HG03520 (cell line): Measurements from ENCODE around the gene COA3.

ENCODE experiments used
- ATAC-seq: cut with Tn5 transposase; IDR thresholded peaks from one replicate; pipeline ENCODE4 v1.9.1; 2021; ENCODE audit warnings: mild to moderate bottlenecking, moderate library complexity; ENCODE audit not compliant: unreplicated experiment

COA3 gene, protein sequence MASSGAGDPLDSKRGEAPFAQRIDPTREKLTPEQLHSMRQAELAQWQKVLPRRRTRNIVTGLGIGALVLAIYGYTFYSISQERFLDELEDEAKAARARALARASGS

DNA sequence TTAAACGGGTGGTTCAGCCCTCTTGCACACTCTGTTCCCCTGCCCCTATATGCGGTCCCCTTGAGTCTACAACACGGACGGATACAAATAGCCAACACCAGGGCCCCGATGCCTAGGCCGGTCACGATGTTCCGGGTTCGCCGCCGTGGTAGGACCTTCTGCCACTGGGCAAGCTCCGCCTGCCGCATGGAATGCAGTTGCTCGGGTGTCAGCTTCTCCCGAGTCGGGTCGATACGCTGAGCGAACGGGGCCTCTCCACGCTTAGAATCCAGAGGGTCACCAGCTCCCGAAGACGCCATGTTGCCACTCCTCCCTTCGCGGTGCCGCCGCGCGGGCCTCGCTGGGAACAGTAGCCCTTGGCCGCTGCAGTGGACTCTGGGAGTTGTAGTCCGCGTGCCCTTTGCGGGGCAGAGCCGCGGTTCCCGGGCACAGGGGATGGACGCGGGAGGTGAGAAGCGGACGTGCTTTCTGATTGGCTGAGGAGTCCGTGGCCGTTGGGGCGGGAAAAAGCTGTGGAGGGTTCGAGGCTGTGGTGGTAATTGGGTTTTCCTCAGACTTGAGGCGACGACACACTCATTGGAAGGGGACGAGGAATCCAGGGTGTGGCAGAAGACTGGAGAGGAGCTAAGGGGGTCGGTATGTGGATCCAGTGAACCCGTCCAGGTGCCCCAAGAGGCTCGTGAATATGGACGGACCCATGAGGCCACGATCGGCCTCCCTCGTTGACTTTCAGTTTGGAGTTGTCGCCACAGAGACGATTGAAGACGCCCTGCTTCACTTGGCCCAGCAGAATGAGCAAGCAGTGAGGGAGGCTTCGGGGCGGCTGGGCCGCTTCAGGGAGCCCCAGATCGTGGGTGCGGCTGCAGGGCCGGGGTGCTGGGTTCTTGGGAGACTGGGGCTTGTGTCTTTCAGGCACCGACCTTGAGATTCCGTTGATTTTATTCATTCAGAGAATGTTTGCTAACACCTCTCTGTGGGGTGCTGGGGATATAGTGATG lies at the start of gene COA3, which contains the start of gene CNTD1:
Gene COA3, minus strand, starts transcription at position 322 of the 998 bp plus-strand sequence. Its CDS starts 23 bp downstream, at position 299.
Gene CNTD1, plus strand, starts transcription at position 479 of the 998 bp plus-strand sequence. Its CDS starts 207 bp downstream, at position 686.
- ATAC-seq: no peak

DNA sequence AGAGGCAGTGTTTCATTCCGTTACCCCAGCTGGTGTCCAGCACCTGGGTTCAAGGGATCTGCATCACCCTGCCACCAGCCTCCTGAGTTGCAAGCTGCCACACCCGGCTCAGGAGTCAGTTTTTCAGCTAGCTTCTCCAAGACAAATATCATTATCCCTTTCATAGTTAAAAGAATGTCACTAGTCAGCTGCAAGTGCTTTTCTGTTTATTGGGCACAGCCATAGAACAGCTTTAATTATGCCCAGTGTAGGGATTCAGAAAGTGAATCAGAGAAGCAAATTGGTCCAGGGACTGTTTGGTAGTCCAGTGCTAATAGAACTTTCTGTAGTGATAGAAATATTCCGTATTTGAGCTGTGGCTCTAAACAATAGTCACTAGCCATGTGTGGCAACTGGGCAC lies 49.6 kb upstream of the COA3 start:
- no peak for ATAC-seq

DNA sequence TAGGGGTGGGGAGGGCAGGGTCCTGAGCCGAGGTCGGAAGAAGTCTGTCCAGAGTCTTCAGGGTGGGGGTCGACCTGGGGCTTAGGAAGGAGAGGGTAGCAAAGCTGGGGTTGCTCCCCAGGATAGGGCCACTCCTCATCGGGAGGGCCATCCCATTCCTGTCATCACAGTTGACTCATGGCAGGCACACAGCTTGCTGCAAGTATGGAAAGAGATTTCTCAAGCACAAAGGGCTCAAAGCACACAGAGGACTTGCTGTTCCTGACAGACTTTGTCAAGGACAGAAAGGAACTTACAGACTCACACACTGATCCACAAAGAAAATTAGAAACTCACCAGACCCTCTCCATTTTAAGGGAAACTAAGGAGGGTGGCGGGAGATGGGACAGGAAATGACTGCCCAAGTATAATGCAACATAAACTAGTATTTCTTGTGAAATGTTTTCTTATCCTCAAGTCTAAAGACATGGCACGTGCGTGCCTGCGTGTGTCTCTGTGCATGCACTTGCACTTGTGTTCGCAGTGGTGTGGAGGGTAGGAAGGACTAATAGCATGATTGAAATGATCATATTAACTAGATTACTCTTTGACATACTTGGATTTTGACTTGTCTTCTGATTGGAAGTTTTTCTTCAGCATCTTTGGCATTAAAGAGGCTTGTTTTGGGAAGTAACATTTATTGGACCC lies 48.2 kb upstream of the COA3 start:
- ATAC-seq: no peak

DNA sequence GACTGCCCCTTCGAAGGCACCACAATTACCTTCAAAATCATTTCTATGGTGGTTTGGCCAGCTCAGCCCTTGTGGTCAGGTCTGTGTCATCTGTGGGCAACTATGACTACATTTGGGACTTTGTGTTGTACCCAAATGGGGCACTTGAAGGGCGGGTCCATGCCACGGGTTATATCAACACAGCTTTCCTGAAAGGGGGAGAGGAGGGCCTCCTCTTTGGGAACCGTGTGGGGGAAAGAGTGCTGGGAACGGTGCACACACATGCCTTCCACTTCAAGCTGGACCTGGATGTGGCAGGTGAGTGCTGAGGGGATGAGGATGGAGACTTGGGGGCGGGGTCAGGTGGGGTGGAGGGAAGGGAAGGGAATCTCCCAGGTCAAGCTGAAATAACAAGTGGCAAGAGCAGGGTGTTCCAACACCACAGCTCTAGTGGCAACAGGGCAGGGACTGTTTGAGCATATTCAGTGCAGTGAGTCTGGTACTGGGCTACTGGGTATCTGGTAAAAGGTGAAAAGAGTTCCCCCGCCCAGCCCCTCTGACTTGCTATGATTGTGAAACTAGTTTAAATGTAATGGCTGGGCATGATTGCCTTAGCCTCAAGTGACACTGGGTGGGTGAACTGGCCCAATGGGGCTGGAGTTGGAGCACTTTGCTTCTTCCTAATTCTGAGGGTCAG lies 47.6 kb upstream of the COA3 start:
- no peak for ATAC-seq

DNA sequence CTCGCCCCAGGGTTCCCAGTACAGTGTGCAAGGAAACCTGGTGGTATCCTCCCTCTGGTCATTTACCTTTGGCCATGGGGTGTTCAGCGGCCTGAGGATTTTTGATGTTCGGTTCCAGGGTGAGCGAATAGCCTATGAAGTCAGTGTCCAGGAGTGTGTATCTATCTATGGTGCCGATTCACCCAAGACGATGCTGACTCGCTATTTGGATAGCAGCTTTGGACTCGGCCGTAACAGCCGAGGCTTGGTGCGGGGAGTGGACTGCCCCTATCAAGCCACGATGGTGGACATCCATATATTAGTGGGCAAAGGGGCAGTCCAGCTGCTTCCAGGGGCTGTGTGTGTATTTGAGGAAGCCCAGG lies 47.0 kb upstream of the COA3 start:
- no peak for ATAC-seq

DNA sequence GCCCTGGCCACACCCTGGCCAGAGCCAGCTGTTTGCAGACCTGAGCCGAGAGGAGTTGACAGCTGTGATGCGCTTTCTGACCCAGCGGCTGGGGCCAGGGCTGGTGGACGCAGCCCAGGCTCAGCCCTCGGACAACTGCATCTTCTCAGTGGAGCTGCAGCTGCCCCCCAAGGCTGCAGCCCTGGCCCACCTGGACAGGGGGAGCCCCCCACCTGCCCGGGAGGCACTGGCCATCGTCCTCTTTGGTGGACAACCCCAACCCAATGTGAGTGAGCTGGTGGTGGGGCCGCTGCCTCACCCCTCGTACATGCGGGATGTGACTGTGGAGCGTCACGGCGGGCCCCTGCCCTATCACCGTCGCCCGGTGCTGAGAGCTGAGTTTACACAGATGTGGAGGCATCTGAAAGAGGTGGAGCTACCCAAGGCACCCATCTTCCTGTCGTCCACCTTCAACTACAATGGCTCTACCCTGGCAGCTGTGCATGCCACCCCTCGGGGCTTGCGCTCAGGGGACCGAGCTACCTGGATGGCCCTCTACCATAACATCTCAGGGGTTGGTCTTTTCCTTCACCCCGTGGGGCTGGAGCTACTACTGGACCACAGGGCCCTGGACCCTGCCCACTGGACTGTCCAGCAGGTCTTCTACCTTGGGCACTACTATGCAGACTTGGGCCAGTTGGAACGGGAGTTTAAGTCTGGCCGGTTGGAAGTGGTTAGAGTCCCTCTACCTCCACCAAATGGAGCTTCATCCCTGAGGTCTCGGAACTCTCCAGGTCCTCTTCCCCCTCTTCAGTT lies 46.5 kb upstream of the COA3 start:
- ATAC-seq: no peak

DNA sequence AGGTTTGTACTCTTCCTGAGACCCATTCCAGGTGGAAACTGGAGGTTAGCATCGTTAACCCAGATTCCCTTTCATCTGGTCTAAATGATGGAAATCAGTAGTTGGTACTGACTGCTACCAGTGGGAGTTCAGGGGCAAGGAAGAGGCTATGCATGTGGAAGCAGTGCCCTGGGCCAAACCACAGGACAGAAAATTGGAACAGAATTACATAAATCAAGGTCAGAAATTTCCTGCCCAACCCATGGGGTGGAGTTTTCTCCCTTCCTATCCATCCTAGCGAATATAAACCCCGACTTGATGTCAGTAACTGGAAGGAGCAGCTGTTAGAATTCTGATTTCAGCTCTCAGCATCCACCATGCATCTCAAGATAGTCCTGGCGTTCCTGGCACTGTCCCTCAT lies 45.8 kb upstream of the COA3 start, which contains the start of gene AOC2:
Gene AOC2, plus strand, starts transcription at position 310 of the 400 bp plus-strand sequence. Its CDS starts 47 bp downstream, at position 357.
- ATAC-seq: no peak

DNA sequence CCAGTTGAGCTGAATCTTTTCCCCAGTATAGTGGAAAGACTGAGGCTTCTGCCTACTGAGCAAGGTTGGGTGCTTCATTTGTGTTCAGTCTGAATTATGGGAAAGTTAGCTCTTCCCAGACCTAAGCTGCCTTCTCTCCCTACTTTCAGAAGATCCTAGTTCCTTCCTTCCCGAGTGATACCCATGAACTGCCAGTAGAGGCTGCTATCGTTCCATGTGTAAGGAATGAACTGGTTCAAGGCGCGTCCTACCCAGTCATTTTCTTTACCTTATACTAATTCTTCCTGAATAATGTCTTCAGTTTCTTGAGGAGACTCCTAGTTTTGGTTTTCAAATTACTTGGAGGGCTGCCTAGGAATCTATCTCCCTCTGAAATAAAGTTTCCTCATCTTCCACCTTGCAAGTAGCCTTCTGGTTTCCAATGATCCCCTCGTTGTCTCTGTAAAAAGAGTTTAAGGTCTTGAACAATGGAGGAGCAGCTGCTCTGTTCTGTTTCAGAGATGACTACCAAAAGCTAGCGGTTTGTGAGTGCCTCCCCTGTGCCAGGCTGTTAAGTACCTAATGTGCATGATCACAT lies 44.9 kb upstream of the COA3 start:
- ATAC-seq: no peak

DNA sequence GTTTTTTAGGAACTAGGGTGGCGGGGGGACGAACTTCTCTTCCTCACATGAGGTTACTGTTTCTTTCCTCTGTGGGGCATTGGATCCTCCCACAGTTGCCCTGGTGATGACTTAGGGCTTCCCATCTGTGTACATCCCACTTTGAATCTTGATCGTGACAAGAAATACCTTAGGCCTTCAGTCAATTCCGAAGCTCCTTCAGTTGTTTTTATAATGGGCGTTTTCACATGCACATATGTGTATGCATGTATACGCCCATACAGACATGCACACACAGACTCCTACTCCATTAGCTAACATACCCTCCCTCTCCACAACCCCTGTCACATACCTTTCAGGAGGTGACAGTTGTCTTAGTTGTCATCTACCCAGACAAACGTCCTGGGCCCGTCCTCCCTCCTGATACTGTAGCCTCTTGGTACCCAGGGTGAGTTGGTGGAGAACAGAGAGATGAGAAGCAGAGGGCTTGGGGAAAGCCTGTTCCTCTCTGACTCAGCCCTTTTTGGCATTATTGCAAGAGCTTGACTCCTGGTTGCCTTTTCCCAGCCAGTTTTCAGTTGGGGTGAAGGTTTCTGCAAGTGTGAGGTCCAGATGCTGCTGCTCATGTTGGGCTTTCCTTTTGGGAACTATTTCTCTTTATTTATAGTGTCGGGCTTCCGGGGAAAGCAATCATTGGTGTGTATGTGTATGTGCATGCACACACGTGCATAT lies 43.6 kb upstream of the COA3 start:
- ATAC-seq: no peak

DNA sequence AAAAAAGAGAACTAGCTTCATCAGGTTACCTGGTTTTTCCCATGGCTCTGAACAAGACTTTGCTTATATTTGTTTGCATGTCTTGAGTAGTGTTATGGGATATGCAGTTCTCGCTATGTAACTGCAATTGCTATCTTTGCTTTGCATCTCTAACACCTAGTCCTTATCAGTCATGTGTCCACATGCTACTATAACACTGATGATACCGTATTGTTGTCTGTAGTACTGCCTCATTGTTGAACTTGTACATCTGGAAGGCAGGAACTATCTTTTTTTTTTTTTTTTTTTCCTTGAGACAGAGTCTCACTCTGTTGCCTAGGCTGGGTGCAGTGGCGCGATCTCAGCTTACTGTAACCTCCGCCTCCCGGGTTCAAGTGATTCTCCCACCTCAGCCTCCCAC lies 37.2 kb upstream of the COA3 start:
- no peak for ATAC-seq

DNA sequence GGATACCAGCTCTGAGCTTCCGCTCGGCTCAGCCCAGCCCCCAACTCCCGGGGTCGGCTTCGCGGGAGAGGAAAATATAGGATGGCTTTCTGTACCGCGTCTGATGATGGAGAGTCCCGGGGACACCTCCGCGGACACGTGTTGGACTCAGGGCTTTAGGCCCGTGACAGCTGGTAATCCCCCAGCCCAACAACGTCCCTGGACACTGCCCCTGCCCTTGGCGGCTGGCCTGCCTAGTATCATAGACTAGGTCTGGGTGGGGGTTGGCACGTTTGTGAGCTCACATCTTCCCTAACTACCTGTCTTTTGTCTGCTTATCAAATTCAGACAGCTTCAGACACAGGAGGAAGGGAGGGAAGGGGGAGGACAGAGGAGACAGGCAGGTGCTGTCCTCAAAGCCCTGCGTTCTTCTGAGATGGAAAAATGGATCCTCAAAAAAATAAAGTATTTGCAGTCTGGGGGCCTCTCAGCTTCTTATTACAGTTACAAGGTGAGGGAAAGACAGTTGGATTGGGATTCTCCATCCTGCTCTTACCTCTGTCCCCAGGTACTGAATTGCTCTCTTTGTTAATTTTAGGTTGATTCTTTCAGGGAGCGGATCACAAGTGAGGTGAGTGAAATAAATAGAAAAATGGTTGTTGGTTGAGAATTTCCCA lies 35.4 kb upstream of the COA3 start:
- no peak for ATAC-seq

DNA sequence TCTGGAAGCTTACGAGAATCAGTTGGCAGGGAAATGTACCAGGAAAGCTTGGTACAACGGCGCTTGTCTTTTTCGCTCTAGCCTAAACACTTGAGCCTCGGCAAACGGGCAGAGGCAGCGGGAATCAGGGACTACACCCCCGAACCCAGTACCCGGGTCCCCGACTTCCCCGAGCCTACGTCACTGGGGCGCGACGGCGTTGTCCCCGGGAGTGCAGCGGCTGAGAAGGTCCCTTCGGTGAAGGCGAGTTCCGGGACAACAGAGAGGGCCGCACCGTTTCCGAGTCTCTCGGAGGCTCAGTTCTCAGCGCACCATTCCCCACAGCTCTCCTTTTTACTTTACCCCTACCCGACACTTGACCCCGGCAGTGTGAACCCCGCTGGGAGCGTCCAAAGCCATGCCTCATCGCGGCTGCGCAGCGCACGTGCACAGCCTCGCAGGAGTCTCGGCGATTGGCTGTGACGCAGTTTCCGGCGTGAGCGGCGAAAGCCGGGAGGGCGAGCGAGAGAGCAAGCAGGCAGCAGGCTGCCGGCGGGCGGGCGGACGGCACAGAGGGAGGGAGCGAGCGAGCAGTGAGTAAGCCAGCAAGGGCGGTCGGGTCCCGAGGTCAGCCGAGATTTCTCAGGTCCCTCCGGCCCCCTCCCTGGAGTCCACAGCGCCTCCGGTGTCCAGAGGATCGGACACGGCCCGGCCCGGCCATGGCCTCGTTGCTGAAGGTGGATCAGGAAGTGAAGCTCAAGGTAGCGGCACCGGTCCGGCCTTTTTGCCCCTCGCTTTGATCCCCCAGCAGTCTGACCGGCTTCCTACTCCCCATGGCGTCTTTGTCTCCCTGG lies 34.6 kb upstream of the COA3 start, which contains the start of gene PSME3:
Gene PSME3, plus strand, starts transcription at position 464 of the 833 bp plus-strand sequence. Its CDS starts 235 bp downstream, at position 699.
- peak; percentile 74 for ATAC-seq

DNA sequence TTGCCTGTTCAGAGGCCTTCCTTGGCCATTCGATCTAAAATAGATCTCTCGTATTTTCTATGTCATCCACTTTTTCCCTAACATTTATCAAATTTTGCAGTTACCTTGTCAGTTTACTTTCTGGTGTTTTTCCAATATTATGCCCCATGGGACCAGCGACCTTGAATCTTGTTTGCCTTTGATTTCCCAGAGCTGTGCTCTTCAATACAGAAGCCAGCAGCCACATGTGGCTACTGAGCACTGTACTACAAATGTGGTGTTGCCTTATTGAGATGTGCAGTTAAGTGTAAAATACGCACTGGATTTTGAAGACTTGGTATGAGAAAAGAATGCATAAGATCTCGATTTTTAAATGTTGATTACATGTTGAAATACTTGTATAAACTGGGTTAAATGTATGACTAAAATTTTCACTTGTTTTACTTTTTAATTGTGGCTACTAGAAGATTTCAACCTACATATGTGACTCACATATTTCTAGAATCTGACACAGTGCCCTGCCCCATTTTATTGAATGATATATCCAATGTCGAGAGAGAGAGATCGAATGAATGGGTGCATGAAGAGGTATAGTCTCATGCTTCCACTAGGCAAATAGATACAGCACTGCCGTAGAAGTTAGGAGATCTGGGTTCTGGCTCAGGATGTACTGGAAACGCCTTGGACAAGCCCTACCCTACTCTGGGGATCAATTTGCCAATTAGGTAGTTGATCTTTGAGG lies 33.9 kb upstream of the COA3 start:
- ATAC-seq: no peak

DNA sequence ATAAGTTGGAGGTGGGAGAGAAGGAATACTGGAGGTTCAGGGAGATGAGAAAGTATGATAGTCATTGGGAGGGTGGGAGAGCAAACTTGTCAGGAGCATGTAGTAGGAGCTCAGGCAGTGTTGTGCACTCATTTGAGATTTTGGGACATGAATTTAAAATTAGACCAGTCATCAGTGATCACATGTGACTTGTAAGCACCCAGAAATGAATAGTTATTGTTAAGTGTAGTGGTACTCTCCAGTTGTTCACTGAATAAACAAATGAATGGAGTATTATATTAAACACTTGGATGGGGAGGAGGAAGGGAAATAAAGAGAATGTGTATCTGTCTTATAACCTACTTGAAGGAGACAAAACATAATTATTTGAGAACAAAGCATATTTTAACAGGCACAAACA lies 32.5 kb upstream of the COA3 start:
- ATAC-seq: no peak

DNA sequence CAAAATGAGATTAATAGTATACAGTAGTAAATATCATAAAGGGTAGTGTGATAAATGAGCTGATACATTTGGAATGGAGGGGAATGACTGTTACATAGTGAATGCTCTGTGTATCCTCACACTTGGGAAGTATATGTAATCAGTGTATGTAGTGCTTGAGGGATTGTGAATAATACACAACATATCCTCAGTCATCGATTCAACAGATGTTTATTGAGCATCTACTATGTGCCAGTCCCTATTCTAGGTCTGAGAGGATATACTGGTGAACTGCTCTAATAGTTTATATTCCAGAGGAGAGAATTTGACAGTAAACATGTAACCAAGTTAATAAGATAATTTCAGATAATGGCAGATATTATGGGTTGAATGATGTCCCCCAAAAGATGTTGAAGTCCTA lies 29.0 kb upstream of the COA3 start:
- no peak for ATAC-seq

DNA sequence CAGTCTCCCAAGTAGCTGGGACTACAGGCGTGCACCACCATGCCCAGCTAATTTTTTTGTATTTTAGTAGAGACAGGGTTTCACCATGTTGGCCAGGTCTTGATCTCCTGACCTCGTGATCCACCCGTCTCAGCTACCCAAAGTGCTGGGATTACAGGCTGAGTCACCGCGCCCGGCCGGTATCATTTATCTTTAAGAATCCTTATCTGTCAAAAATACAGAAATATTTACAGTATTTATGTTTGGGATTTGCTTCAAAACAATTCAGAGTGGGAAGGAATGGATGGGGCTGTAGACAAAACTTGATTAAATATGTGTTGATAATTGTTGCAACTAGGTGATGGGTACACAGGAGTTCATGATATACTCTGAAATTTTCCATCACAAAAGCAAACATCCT lies 22.7 kb upstream of the COA3 start:
- ATAC-seq: no peak

DNA sequence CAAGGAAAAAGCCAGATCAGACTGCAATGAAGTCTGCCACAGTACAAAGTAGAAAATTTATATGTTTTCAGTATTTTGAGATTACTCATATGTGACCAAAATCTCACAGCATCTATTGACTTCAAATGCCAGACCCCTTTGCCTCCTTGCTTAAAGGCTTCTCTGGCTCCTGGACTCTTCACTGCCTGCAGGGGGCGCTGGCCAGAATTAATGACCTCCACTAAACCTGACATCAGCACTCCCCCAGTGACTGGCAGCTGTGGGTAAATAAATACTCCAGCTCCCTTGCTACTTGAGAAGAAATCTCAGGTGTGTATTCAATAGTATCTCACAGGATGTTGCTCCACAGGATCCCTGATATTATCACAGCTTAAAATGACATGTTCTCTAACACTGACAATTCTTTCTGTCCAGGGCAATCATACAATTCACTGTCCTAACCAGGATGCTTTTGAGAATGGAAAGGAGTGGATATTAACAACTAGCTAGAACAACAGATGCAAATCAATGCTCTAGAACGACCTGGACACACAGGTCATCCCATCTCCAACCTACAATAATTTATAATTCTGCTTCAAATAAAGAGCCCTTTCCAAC lies 21.5 kb upstream of the COA3 start:
- ATAC-seq: no peak
